NCI-H2029 (cell line): ENCODE measurements around the gene HSDL1.

Experiments
- DNase-seq: peaks from one replicate; lab custom pipeline; 2025; lab: John Stamatoyannopoulos, UW

The HSDL1 gene

GRCh38 chr16:84082110-84082509 lies 62.9 kb downstream of the HSDL1 start:
- no peak for DNase-seq

GRCh38 chr16:84081446-84081989 lies 63.5 kb downstream of the HSDL1 start:
- no peak for DNase-seq

DNA sequence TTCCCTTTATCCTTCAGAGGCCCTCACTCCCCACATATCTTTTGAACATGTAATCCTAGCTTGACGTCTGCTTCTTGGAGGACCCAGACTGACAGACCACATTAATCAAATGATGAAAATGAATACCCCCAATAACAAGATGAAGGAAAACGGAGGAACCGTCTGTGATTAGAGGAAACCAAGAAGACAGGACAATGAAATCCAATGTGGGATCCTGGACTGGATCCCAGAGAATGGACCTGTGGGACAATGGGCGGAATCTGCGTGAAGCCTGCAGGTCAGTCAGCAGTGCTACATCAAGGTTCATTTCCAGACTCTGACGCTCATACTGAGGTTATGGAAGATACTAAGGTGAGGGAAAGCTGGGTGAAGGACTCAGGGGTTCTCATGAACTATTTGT lies 64.2 kb downstream of the HSDL1 start:
- no peak for DNase-seq

GRCh38 chr16:84080378-84080777 lies 64.6 kb downstream of the HSDL1 start:
- no peak for DNase-seq

DNA sequence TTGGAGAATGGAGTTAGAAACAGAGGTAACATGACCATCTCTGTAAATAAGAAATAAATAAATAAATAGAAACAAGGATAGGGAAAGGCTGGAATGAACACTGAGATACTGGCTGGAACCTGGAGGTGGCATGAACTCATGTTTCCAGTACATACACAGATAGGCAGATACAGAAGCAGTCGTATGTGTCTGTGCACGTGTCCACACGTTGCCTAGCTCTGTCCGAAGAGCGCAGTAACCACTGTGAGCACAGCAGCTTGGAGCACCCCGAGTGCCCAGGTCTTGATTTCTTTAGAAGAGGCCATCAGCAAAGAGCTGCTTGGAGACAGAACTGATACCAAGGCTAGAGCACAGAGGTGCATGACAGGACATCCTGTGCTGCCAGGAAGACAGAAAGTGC lies 65.3 kb downstream of the HSDL1 start:
- DNase-seq, result no peak

DNA sequence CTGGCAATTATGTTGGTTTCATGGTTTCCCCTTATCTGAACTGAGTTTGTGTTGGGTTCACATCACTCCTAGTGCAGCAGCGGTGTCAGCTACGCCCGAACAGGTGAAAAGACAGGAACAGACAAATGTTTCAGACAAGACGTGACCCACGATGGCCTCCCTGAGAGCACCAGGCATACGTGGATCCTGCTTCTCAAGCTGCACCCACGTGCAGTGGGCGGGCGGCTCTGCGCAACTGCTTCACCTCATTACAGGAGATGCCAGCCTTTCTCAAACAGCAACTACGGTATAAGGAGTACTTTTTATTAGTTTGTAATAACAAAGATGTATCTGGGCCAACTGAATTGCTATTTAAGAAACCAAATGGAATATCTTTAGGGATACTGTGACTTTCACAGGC lies 69.6 kb downstream of the HSDL1 start:
- DNase-seq, result no peak

GRCh38 chr16:84074721-84075120 lies 70.3 kb downstream of the HSDL1 start:
- no peak for DNase-seq
